ENCODE measurements around the gene OTUD7B.

Gene OTUD7B

GRCh38 chr1:149993764-149994163, 16.8 kb downstream of the OTUD7B start:
- TF ChIP-seq, protein P1, sequence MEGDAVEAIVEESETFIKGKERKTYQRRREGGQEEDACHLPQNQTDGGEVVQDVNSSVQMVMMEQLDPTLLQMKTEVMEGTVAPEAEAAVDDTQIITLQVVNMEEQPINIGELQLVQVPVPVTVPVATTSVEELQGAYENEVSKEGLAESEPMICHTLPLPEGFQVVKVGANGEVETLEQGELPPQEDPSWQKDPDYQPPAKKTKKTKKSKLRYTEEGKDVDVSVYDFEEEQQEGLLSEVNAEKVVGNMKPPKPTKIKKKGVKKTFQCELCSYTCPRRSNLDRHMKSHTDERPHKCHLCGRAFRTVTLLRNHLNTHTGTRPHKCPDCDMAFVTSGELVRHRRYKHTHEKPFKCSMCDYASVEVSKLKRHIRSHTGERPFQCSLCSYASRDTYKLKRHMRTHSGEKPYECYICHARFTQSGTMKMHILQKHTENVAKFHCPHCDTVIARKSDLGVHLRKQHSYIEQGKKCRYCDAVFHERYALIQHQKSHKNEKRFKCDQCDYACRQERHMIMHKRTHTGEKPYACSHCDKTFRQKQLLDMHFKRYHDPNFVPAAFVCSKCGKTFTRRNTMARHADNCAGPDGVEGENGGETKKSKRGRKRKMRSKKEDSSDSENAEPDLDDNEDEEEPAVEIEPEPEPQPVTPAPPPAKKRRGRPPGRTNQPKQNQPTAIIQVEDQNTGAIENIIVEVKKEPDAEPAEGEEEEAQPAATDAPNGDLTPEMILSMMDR (IDR thresholded peaks at IDR 0.05; ENCODE audit: insufficient read depth, low read depth, low read length, missing control alignments) = no peak
- no peak overlapping the region for H3K4me3 ChIP-seq (ENCODE audit: low read depth, low read length)
- no peak for DNase-seq (ENCODE audit: low read depth)

- TF ChIP-seq, protein P1 (IDR thresholded peaks at IDR 0.05; ENCODE audit: insufficient read depth, low read depth, low read length, missing control alignments) = no peak
- no peak overlapping the region for H3K4me3 ChIP-seq (ENCODE audit: low read depth, low read length)
- DNase-seq (ENCODE audit: low read depth) = no peak
These were observed 17.3 kb downstream of the OTUD7B start for GRCh38 chr1:149993181-149993580.

DNA sequence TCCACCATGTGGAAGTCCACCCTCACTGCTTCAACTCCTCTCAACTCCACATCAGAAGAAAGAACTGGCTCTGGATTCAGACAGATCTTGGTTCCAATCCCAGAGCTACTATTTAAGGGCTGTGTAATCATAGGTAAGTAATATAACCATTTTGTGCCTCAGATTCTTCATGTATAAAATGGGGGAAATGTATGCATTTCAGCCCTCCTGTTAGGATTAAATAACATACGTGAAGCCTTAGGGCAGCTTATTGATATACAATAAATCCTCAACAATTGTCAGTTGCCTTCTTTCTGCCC, 23.3 kb downstream of the OTUD7B start:
- no peak overlapping the region for H3K4me3 ChIP-seq (ENCODE audit: low read depth, low read length)
- TF ChIP-seq, protein P1 (IDR thresholded peaks at IDR 0.05; ENCODE audit: insufficient read depth, low read depth, low read length, missing control alignments) = no peak
- DNase-seq (ENCODE audit: low read depth) = no peak

- TF ChIP-seq, protein P1 (IDR thresholded peaks at IDR 0.05; ENCODE audit: insufficient read depth, low read depth, low read length, missing control alignments) = no peak
- H3K4me3 ChIP-seq (ENCODE audit: low read depth, low read length) = no peak overlapping the region
- no peak for DNase-seq (ENCODE audit: low read depth)
These were observed 23.8 kb downstream of the OTUD7B start for GRCh38 chr1:149986486-149987296.

DNA sequence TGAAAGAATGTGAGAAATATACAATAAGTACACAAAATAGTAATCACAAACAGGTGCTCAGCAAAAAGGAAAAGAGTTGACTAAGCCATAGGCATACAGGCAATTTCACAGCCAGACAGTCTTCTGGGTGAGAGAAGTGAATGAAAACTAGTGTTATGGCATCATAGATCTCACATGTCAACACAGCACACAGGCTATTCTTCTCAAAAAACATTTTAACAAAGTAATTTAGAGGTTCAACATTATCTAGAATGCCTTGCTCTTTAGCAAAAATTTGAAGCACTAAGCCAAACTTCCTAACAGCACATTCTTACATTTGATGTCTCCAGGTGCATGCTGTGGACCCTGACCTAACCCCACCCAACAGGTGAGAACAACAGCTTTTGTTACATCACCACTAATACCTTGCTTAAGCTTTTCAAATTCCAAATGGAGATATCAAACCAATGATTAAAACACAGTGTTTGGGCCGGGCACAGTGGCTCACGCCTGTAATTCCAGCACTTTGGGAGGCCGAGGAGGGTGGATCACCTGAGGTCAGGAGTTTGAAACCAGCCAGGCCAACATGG, 30.5 kb downstream of the OTUD7B start:
- DNase-seq (ENCODE audit: low read depth) = no peak
- H3K4me3 ChIP-seq (ENCODE audit: low read depth, low read length) = no peak overlapping the region
- TF ChIP-seq, protein P1 (IDR thresholded peaks at IDR 0.05; ENCODE audit: insufficient read depth, low read depth, low read length, missing control alignments) = no peak

- no peak overlapping the region for H3K4me3 ChIP-seq (ENCODE audit: low read depth, low read length)
- TF ChIP-seq, protein P1 (IDR thresholded peaks at IDR 0.05; ENCODE audit: insufficient read depth, low read depth, low read length, missing control alignments) = no peak
- no peak for DNase-seq (ENCODE audit: low read depth)
These were observed 31.1 kb downstream of the OTUD7B start for GRCh38 chr1:149979245-149979971.

All from GM12865 (cell line).